ENCODE measurements around the gene PIP5K1C. TPM values are rescaled to one million over a fixed set of nuclear protein-coding genes. Genes with fewer than 3 reads are reported as not detected.

PIP5K1C gene
- total RNA-seq, 1 experiment from 2014 or later = 26.9 TPM

DNA sequence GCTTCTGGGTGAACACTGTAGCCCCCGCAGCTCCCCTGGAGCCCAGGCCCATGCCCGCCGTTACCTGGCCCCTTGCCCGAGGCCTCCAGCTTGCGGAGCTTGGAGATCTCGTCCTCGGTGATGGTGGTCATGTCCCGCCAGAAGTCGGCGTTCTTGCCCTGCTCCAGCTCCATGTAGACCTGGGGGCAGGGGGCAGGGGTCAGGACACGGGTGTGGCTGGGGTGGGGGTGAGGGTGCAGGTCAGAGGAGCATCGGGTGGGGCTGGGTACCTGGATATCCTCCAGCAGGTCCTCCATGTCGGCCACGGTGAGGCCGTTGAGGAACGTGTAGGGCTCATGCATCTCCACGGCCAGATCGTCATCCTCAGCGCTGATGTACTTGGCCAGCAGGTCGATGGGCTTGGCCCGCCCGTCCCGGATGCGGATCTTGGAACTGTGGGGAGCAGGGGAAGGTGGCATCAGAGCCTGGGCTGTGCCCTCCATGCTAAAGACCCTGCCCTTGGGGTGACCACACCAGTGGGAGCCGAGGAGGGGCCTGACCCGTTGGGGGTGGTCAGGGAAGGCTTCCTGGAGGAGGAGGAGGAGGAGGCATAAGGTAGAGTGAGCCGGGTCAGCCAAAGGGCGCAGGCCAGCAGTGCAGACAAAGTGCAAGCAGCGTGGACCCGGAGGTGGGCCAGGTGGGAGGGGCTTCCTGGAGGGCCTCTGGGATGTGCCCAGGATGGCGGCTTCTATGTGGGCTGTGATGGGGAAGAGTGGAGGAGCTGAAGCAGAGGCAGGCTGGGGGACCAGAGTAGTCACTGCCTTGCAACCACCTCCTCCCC is 81.2 kb downstream of the PIP5K1C start:
- Histone ChIP-seq H3K9ac (ENCODE audit: low read length) (no peak overlapping the region), H4K20me1 (ENCODE audit: insufficient read depth) (no peaks in the 10 kb centered on the region), H3K36me3 (ENCODE audit: control insufficient read depth in 1 of 2, insufficient read depth in 2 of 2, low read length in 2 of 2) (peaks cover 0 to 5% of the 10 kb centered on the region in 2 experiments; a peak in 2 of 4 replicates), H3K4me3 (replicated peaks in 1 of 2; ENCODE audit: low read depth in 1 of 2, low read length in 2 of 2) (no peak overlapping the region), H3K79me2 (ENCODE audit: insufficient read depth, low read length) (peaks cover 6% of the 10 kb centered on the region; the same call in 1 of the 2 replicates), H3K27ac (ENCODE audit: low read depth, low read length) (no peak overlapping the region), H3K27me3 (ENCODE audit: insufficient read depth, low read length) (no peaks in the 10 kb centered on the region), H3K9me2 (ENCODE audit: insufficient read depth) (no peaks in the 10 kb centered on the region), H2AFZ (ENCODE audit: low read depth, low read length, poor library complexity, severe bottlenecking) (no peak overlapping the region), H3K4me2 (ENCODE audit: low read length) (no peak overlapping the region), H3K9me3 (ENCODE audit: control insufficient read depth in 1 of 2, insufficient read depth in 1 of 2, low read depth in 1 of 2, low read length in 2 of 2) (no peaks in the 10 kb centered on the region), H3K4me1 (ENCODE audit: control insufficient read depth in 1 of 2, insufficient read depth in 2 of 2, low read length in 2 of 2) (no peaks in the 10 kb centered on the region)
- TF ChIP-seq YY1 (IDR thresholded peaks at IDR 0.05; ENCODE audit: extremely low read depth, insufficient replicate concordance, low read depth, low read length) (no peak), ELF1 (IDR thresholded peaks at IDR 0.05; ENCODE audit: borderline replicate concordance, low read depth) (no peak), EGR1 (IDR thresholded peaks at IDR 0.05; ENCODE audit: low read depth) (no peak), TCF7L2 (IDR thresholded peaks at IDR 0.05; ENCODE audit: borderline replicate concordance, extremely low read depth, insufficient read depth, insufficient read length) (no peak), POLR2A (IDR thresholded peaks at IDR 0.05; ENCODE audit: borderline replicate concordance, extremely low read depth, insufficient read depth, insufficient read length) (no peak)
- TF ChIP-seq, protein P1, sequence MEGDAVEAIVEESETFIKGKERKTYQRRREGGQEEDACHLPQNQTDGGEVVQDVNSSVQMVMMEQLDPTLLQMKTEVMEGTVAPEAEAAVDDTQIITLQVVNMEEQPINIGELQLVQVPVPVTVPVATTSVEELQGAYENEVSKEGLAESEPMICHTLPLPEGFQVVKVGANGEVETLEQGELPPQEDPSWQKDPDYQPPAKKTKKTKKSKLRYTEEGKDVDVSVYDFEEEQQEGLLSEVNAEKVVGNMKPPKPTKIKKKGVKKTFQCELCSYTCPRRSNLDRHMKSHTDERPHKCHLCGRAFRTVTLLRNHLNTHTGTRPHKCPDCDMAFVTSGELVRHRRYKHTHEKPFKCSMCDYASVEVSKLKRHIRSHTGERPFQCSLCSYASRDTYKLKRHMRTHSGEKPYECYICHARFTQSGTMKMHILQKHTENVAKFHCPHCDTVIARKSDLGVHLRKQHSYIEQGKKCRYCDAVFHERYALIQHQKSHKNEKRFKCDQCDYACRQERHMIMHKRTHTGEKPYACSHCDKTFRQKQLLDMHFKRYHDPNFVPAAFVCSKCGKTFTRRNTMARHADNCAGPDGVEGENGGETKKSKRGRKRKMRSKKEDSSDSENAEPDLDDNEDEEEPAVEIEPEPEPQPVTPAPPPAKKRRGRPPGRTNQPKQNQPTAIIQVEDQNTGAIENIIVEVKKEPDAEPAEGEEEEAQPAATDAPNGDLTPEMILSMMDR (IDR thresholded peaks at IDR 0.05 in 2 of 3, conservative IDR thresholded peaks at IDR 0.05 in 1 of 3; ENCODE audit: borderline replicate concordance in 1 of 3, insufficient read depth in 1 of 3, low read depth in 2 of 3, low read length in 2 of 3) = peak in 1 of 3 experiments; percentile 5; a peak in 1 of 6 replicates
- POLR2A ChIA-PET = no interaction called here
- no peak for ATAC-seq
- intact Hi-C loops (cut with micrococcal nuclease) = loop anchor here (1.0 kb wide), 1 partner anchor 33 kb away; no protein-coding TSS in a partner anchor
- DNase-seq (ENCODE audit: low read depth, low spot score) = no peak
- no TSS peak for BruUV-seq (replicated peaks)
- RAD21 ChIA-PET (ENCODE audit: low non-redundant PET in 1 of 2, low total read pairs in 2 of 2, uncharacterized antibody in 2 of 2, unreplicated experiment in 2 of 2) = no interaction called here
- CTCF ChIA-PET = no interaction called here
